HEK293 (cell line): ENCODE measurements around the gene GRK5.

ENCODE experiments used
- CTCF ChIA-PET: fragments of 350-600 bp; formaldehyde crosslinking; extraction: SDS; loops from one replicate; lab custom pipeline; 2021; ENCODE audit warnings: antibody characterized with exemption; lab: Yijun Ruan, JAX
- POLR2A ChIA-PET: fragments of 300-600 bp; formaldehyde crosslinking; extraction: SDS; loops from one replicate; lab custom pipeline; 2020; ENCODE audit warnings: antibody characterized with exemption, inconsistent platforms; lab: Yijun Ruan, JAX
- H3K27ac ChIP-seq: fragments of 200-500 bp; sonication (Bioruptor generic); 2 replicates; pipeline ENCODE4 v1.5.1; 2014; ENCODE audit warnings: low read depth, low read length, control low read depth, inconsistent platforms; ENCODE audit errors: extremely low read depth
- H3K36me3 ChIP-seq, 2 experiments: fragments of 200-500 bp in 1 of 2; sonication (Bioruptor generic) in 1 of 2; 1 replicate in 1 of 2; 2 replicates in 1 of 2; pipeline ENCODE4 v1.5.1; 2014 to 2017; ENCODE audit warnings: inconsistent platforms in 2 of 2, low read length in 2 of 2; ENCODE audit not compliant: control insufficient read depth in 2 of 2, insufficient read depth in 1 of 2
- H3K4me1 ChIP-seq: fragments of 200-500 bp; sonication (Bioruptor generic); 2 replicates; pipeline ENCODE4 v1.5.1; 2014; ENCODE audit warnings: mild to moderate bottlenecking, low read length, inconsistent platforms; ENCODE audit not compliant: control insufficient read depth, insufficient read depth
- H3K4me3 ChIP-seq: 2 replicates; pipeline ENCODE4 v1.5.1; 2011; ENCODE audit warnings: low read depth, mild to moderate bottlenecking, control low read depth, low read length, moderate library complexity
- H3K9me3 ChIP-seq: fragments of 200-500 bp; sonication (Bioruptor generic); 2 replicates; pipeline ENCODE4 v1.5.1; 2014; ENCODE audit warnings: low read depth, low read length, inconsistent platforms; ENCODE audit not compliant: control insufficient read depth, insufficient read depth
- ZBTB17 ChIP-seq: fragments of 450-650 bp; formaldehyde crosslinking; IDR thresholded peaks from 2 replicates; pipeline ENCODE4 v1.5.1; 2016; ENCODE audit warnings: missing biosample characterization, missing genetic modification characterization
- ZBTB7A ChIP-seq: fragments of 450-650 bp; formaldehyde crosslinking; IDR thresholded peaks from 2 replicates; pipeline ENCODE4 v1.5.1; 2016; ENCODE audit warnings: low read depth, missing biosample characterization, missing genetic modification characterization
- ZNF133 ChIP-seq: fragments of 450-650 bp; formaldehyde crosslinking; IDR thresholded peaks from 2 replicates; pipeline ENCODE4 v1.5.1; 2016; ENCODE audit warnings: missing biosample characterization, missing genetic modification characterization
- ZNF146 ChIP-seq: fragments of 450-650 bp; formaldehyde crosslinking; IDR thresholded peaks from 2 replicates; pipeline ENCODE4 v1.5.1; 2016; ENCODE audit warnings: missing biosample characterization, missing genetic modification characterization
- ZNF2 ChIP-seq: fragments of 450-650 bp; formaldehyde crosslinking; IDR thresholded peaks from 2 replicates; pipeline ENCODE4 v1.5.1; 2016; ENCODE audit warnings: missing biosample characterization, missing genetic modification characterization
- ZNF211 ChIP-seq: fragments of 450-650 bp; formaldehyde crosslinking; IDR thresholded peaks from 2 replicates; pipeline ENCODE4 v1.5.1; 2016; ENCODE audit warnings: low read depth, missing biosample characterization, missing genetic modification characterization
- ZNF394 ChIP-seq: fragments of 450-650 bp; formaldehyde crosslinking; IDR thresholded peaks from 2 replicates; pipeline ENCODE4 v1.5.1; 2016; ENCODE audit warnings: missing biosample characterization, missing genetic modification characterization, mild to moderate bottlenecking, moderate library complexity, borderline replicate concordance
- ZNF426 ChIP-seq: fragments of 450-650 bp; formaldehyde crosslinking; IDR thresholded peaks from 2 replicates; pipeline ENCODE4 v1.5.1; 2017; ENCODE audit warnings: missing biosample characterization, missing genetic modification characterization, mild to moderate bottlenecking, inconsistent platforms, moderate library complexity
- ZNF433 ChIP-seq: fragments of 450-650 bp; formaldehyde crosslinking; IDR thresholded peaks from 2 replicates; pipeline ENCODE4 v1.5.1; 2016; ENCODE audit warnings: missing biosample characterization, missing genetic modification characterization, low read depth
- ZNF549 ChIP-seq: fragments of 450-650 bp; IDR thresholded peaks from 2 replicates; pipeline ENCODE4 v1.5.1; 2018; ENCODE audit warnings: missing biosample characterization, missing genetic modification characterization, mild to moderate bottlenecking, inconsistent platforms, moderate library complexity
- ZNF561 ChIP-seq: fragments of 450-650 bp; IDR thresholded peaks from 2 replicates; pipeline ENCODE4 v1.5.1; 2018; ENCODE audit warnings: missing biosample characterization, missing genetic modification characterization, borderline replicate concordance
- TF ChIP-seq, protein P1 (sequence below): fragments of 450-650 bp; formaldehyde crosslinking; IDR thresholded peaks from 2 replicates; pipeline ENCODE4 v1.5.1; 2017; ENCODE audit warnings: missing biosample characterization, missing genetic modification characterization
- TF ChIP-seq, protein P2 (sequence below): fragments of 450-650 bp; formaldehyde crosslinking; IDR thresholded peaks from 2 replicates; pipeline ENCODE4 v1.5.1; 2016; ENCODE audit warnings: missing biosample characterization, missing genetic modification characterization, low read depth
- TF ChIP-seq, protein P3 (sequence below): fragments of 450-650 bp; formaldehyde crosslinking; IDR thresholded peaks from 2 replicates; pipeline ENCODE4 v1.5.1; 2016; ENCODE audit warnings: missing biosample characterization, missing genetic modification characterization
- TF ChIP-seq, protein P4 (sequence below): fragments of 450-650 bp; formaldehyde crosslinking; IDR thresholded peaks from 2 replicates; pipeline ENCODE4 v1.5.1; 2016; ENCODE audit warnings: missing biosample characterization, missing genetic modification characterization, low read depth
- TF ChIP-seq, protein P5 (sequence below): fragments of 450-650 bp; formaldehyde crosslinking; IDR thresholded peaks from 2 replicates; pipeline ENCODE4; 2016; ENCODE audit warnings: missing biosample characterization, missing genetic modification characterization

GRK5 gene

DNA sequence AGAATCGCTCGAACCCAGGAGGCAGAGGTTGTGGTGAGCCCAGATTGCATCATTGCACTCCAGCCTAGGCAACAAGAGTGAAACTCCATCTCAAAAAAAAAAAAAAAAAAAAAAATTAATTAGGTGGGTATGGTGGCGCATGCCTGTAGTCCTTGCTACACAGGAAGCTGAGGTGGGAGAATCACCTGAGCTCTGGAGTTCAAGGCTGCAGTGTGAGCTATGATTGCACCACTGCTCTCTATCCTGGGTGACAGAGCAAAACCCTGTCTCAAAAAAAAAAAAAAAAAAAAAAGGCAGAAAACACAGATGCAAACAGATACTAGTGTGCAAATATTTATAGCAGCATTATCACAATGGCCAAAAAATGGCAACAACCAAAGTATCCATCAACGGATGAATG lies 200.7 kb downstream of the GRK5 start:
- Histone ChIP-seq H3K27ac (no peak overlapping the region), H3K4me1 (no peaks in the 10 kb centered on the region), H3K36me3 (no peaks in the 10 kb centered on the region), H3K9me3 (no peaks in the 10 kb centered on the region), H3K4me3 (no peak overlapping the region)
- ChIA-PET POLR2A (interaction anchor here (0.7 to 0.9 kb wide), 2 partner anchors 85 to 201 kb away, joined by 5 to 7 read pairs; no protein-coding TSS in a partner anchor), CTCF (interaction anchor here (0.6 to 0.9 kb wide), 2 partner anchors 12 to 197 kb away, joined by 3 to 8 read pairs; no protein-coding TSS in a partner anchor)
- TF ChIP-seq ZBTB7A (tag by site-specific recombination), result no peak
- TF ChIP-seq, protein P1, sequence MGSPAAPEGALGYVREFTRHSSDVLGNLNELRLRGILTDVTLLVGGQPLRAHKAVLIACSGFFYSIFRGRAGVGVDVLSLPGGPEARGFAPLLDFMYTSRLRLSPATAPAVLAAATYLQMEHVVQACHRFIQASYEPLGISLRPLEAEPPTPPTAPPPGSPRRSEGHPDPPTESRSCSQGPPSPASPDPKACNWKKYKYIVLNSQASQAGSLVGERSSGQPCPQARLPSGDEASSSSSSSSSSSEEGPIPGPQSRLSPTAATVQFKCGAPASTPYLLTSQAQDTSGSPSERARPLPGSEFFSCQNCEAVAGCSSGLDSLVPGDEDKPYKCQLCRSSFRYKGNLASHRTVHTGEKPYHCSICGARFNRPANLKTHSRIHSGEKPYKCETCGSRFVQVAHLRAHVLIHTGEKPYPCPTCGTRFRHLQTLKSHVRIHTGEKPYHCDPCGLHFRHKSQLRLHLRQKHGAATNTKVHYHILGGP (tag by site-specific recombination), result no peak
- TF ChIP-seq, protein P2, sequence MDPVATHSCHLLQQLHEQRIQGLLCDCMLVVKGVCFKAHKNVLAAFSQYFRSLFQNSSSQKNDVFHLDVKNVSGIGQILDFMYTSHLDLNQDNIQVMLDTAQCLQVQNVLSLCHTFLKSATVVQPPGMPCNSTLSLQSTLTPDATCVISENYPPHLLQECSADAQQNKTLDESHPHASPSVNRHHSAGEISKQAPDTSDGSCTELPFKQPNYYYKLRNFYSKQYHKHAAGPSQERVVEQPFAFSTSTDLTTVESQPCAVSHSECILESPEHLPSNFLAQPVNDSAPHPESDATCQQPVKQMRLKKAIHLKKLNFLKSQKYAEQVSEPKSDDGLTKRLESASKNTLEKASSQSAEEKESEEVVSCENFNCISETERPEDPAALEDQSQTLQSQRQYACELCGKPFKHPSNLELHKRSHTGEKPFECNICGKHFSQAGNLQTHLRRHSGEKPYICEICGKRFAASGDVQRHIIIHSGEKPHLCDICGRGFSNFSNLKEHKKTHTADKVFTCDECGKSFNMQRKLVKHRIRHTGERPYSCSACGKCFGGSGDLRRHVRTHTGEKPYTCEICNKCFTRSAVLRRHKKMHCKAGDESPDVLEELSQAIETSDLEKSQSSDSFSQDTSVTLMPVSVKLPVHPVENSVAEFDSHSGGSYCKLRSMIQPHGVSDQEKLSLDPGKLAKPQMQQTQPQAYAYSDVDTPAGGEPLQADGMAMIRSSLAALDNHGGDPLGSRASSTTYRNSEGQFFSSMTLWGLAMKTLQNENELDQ (tag by site-specific recombination), result no peak
- TF ChIP-seq, protein P3, sequence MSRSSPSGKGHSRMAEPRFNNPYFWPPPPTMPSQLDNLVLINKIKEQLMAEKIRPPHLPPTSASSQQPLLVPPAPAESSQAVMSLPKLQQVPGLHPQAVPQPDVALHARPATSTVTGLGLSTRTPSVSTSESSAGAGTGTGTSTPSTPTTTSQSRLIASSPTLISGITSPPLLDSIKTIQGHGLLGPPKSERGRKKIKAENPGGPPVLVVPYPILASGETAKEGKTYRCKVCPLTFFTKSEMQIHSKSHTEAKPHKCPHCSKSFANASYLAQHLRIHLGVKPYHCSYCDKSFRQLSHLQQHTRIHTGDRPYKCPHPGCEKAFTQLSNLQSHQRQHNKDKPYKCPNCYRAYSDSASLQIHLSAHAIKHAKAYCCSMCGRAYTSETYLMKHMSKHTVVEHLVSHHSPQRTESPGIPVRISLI, result peak; percentile 43; the same call in 1 of the 2 replicates

DNA sequence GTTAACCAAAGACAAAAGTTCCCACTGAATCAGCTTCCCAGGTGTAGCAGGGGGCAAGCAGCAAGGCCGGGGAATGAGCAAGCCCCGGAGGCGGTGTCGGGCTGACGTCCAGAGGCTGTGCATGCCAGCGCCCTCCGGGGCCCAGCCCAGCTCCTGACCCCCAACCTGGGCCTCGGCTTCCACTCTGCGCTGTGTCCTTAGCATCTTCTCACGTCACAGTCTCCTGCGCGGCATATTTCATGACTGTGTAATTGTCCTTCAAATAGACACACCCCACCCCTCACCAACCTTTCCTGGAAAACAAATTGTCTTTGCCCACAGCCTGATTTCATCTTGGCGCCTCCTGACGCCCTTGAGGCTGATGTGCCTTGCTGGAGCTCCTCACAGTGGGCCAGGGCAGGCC lies 201.6 kb downstream of the GRK5 start:
- ChIA-PET CTCF (interaction anchor here (1.0 kb wide), 1 partner anchor 199 kb away, joined by 3 read pairs; no protein-coding TSS in a partner anchor), POLR2A (no interaction called here)
- TF ChIP-seq ZNF433 (tag by site-specific recombination), result no peak
- no peak for TF ChIP-seq ZNF133 (tag by site-specific recombination)
- no peak for TF ChIP-seq ZNF549 (tag by site-specific recombination)
- TF ChIP-seq, protein P4, sequence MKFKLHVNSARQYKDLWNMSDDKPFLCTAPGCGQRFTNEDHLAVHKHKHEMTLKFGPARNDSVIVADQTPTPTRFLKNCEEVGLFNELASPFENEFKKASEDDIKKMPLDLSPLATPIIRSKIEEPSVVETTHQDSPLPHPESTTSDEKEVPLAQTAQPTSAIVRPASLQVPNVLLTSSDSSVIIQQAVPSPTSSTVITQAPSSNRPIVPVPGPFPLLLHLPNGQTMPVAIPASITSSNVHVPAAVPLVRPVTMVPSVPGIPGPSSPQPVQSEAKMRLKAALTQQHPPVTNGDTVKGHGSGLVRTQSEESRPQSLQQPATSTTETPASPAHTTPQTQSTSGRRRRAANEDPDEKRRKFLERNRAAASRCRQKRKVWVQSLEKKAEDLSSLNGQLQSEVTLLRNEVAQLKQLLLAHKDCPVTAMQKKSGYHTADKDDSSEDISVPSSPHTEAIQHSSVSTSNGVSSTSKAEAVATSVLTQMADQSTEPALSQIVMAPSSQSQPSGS (tag by site-specific recombination), result no peak
- TF ChIP-seq ZNF2 (tag by site-specific recombination), result no peak
- TF ChIP-seq ZNF211 (tag by site-specific recombination), result no peak
- TF ChIP-seq ZNF561 (tag by site-specific recombination), result no peak
- no peak for TF ChIP-seq ZNF426 (tag by site-specific recombination)
- no peak for TF ChIP-seq ZBTB17 (tag by site-specific recombination)
- TF ChIP-seq ZNF146 (tag by site-specific recombination), result no peak
- TF ChIP-seq ZNF394 (tag by site-specific recombination), result no peak
- TF ChIP-seq, protein P5, sequence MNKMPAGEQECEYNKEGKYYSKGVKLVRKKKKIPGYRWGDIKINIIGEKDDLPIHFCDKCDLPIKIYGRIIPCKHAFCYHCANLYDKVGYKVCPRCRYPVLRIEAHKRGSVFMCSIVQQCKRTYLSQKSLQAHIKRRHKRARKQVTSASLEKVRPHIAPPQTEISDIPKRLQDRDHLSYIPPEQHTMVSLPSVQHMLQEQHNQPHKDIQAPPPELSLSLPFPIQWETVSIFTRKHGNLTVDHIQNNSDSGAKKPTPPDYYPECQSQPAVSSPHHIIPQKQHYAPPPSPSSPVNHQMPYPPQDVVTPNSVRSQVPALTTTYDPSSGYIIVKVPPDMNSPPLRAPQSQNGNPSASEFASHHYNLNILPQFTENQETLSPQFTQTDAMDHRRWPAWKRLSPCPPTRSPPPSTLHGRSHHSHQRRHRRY, result no peak
- no peak overlapping the region for H3K4me3 ChIP-seq
- H3K27ac ChIP-seq, result no peak overlapping the region
- H3K9me3 ChIP-seq, result no peaks in the 10 kb centered on the region
- H3K4me1 ChIP-seq, result no peaks in the 10 kb centered on the region
- H3K36me3 ChIP-seq, result no peaks in the 10 kb centered on the region
